GM18870 (cell line): ENCODE results near the gene RPA3.

Source experiments
- ATAC-seq: cut with Tn5 transposase; IDR thresholded peaks from one replicate; pipeline ENCODE4 v1.9.1; 2021; ENCODE audit warnings: moderate library complexity; ENCODE audit not compliant: unreplicated experiment

Gene RPA3

GRCh38 chr7:7654964-7655715, 63.3 kb downstream of the RPA3 start:
- ATAC-seq: no peak

- ATAC-seq: no peak
Measured at GRCh38 chr7:7653593-7654187, 64.7 kb downstream of the RPA3 start.

GRCh38 chr7:7652798-7653540, 65.4 kb downstream of the RPA3 start:
- ATAC-seq: no peak

- no peak for ATAC-seq
Measured at GRCh38 chr7:7651479-7651878, 66.9 kb downstream of the RPA3 start.

GRCh38 chr7:7650682-7651206, 67.7 kb downstream of the RPA3 start:
- ATAC-seq: no peak

GRCh38 chr7:7647495-7648036, 70.8 kb downstream of the RPA3 start:
- no peak for ATAC-seq

- ATAC-seq: no peak
Measured at GRCh38 chr7:7642081-7642480, 76.3 kb downstream of the RPA3 start.

DNA sequence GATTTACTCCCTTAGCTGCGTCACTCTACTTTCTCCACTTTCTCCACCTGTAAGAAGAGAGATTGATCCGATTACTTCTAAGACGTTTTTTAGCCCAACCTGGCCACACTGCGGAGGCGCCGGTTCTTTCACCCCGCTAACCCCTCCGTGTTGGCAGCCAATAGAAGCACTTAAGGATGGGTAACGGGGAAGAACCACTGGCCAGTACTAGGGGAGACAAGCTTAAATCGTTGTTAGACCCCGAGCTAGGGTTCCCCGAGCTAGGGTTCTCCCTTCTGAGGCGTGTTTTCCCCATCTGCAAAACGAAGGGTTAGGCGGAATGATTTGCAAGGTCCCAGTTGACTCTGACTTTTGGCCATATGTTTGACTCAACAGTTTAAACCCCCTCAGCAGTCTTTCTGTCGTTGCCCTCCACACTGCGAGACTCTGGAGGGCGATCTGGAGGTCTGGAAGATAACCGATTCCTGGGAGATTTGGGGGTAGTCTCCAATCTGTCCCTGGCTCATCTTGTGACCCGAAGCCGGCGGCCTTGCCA, 77.2 kb downstream of the RPA3 start:
- ATAC-seq: peak; percentile 3

- ATAC-seq: peak; percentile 99
Measured at GRCh38 chr7:7640221-7641128, 77.9 kb downstream of the RPA3 start, which contains the start of gene UMAD1. TSS of gene UMAD1 (plus strand) at chr7:7640752. CDS start at chr7:7673372, 32,620 bp downstream.

GRCh38 chr7:7639847-7640220, 78.6 kb downstream of the RPA3 start:
- ATAC-seq: no peak

DNA sequence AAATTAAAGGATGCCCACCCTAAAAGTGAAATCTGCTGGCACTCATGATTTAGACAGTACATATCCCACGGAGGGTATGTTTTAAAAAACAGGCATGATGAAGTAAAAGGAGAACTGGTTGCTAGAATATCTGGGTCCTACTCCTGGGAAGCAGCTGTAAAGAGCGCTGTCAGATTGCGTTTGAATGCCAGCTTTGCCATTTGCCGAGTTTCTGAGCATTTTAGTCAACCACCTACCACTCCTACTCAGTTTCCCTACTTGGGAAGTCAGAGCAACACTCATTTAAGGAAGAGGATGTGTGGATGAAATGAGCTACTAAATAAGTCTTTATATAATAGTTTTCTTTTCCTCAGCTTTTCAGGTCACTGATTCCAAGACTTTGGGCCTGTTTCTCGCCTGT, 79.0 kb downstream of the RPA3 start:
- ATAC-seq: no peak

DNA sequence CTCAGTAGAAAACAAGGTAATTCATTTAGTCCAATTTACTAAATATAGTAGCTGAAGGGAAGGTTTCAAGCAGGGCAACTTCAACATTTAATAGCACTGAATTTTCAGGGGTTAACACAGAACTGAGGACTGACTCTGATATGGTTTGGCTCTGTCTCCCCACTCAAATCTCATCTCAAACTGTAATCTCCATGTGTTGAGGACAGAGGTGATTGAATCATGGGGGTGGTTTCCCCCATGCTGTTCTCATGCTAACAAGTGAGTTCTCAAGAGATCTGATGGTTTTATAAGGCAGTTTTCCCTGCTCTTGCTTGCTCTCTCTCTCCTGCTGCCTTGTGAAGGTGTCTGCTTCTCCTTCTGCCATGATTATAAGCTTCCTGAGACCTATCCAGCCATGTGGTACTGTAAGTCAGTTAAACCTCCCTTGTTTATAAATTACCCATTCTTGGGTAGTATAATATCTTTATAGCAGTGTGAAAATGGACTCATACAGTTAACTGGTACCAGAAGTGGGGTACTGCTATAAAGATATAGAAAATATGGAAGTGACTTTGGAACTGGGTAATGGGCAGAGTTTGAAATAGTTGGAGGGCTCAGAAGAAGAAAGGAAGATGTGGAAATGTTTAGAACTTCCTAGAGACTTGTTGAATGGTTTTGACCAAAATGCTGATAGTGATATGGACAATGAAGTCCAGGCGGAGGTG, 87.6 kb downstream of the RPA3 start:
- no peak for ATAC-seq

DNA sequence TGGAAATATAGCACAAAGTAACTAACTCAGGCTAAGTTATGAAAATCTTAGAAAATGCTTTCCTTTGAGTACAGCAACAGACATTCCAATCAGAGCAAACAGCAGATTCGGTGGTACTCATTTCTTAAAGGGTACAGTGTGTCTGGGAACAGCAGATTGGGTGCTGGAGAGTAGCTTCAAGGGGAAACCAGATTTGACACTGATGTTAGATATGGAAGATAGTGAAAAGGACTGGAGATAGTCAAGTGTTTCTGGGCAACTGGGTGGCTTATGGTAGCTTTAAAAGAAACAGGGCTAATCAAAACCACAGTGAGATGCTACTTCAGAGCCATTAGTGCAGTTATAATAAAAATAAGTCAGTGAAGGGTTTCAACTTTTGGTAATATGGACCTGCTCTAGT, 89.9 kb downstream of the RPA3 start:
- no peak for ATAC-seq

DNA sequence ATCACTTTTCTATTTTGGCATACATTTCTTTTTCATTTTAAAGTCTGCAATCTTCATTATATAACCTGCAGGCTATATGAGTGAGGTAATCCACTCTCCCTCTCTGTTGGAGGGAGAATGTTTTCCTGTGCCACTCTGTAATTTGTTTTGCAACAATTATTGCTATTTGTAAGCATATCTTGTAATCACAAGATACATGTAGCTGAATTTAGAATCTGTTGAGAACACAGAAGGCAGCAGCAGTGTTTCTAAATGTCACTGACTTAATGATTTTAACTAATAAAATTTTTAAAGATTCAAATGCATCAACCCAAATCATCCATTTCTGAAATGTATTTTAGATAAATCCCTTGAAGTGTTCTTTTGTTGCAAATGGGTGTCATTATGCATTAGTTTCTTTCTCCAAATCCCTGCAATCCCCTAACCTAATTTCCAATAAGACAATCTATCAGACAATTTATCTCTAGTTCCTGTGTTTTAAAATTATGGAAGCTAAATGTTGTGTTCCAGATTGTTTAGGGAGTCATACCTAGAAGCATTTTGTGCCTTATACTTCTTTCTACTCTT, 97.7 kb downstream of the RPA3 start:
- ATAC-seq: no peak

DNA sequence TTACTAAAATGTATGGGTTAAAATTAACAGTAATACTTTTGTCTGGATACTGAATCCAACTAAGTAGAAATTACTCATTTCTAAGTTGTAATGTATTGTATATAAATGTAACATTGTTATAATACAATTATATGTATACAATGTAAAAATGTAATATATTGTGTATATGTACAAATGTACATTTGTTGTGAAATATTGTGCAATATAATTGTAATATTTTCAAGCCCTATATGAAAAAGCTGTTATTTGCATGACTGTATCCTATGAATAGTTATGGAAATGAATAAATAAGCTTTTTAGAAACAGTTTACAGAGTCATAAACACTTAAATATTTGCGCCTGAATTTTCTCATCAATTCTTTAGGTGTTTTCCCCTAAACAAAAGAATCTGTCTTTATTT, 98.2 kb downstream of the RPA3 start:
- ATAC-seq: no peak

DNA sequence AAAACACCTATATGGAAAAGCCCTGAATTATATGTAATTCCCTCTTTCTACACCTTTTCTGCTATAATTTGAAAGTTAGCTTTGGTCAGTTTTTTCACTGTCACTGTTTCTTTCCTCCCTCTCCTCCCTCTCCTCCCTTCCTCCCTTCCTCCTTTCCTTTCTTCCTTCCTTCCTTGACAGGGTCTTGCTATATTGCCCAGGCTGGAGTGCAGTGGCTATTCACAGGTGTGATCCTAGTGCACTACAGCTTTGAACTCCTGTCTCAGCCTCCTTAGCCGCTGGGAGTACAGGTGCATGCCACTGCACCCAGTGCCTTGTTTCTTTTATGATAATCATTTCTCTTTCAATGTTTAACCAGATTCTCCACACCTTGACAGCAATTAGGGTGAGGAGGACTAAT, 100.0 kb downstream of the RPA3 start:
- no peak for ATAC-seq

- no peak for ATAC-seq
Measured at GRCh38 chr7:7617550-7617949, 100.9 kb downstream of the RPA3 start.

GRCh38 chr7:7614018-7614741, 104.2 kb downstream of the RPA3 start:
- no peak for ATAC-seq

DNA sequence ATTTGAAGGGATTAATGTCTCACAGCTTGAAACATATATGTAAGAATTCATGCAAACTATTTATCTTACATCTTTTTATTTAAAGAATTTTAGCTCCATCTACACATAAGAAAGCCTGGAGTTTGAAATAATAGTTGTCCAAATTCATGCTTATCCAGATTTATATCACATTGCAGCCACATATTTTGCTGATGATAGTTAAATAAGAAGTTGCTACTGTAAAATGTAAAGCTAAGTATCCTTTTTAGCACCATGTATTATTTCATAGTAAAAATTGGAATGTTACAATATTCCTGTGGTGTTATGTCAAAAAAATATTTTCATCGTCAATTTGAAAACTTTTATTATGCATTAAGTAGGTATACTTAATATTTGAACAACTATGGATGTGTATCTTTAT, 105.2 kb downstream of the RPA3 start:
- ATAC-seq: no peak
